ENCODE results near the gene MOG.

The MOG gene

DNA sequence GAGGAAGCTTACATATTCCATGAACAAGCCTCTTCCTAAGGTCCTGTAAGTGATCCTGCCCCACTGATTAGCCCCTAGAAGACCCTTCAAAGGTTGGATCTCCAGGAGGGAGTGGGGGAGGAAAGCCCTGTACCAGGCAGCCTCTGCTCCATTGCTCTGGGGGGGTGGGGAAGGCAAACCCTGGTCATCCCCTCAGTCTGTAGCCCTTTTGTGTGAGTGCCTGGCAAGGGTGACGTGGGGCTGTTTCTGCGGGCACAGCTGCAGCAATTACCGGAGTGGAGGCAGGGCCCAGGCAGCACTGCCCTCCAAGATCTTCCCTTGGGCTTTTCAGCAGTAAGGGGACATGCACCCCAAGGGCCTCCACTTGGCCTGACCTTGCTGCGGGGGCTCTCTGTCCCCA, at the start of gene MOG:
Gene MOG, plus strand, starts transcription at position 295 of the 400 bp plus-strand sequence. CDS start 118 bp downstream, outside the sequence.
- DNase-seq = no peak

DNA sequence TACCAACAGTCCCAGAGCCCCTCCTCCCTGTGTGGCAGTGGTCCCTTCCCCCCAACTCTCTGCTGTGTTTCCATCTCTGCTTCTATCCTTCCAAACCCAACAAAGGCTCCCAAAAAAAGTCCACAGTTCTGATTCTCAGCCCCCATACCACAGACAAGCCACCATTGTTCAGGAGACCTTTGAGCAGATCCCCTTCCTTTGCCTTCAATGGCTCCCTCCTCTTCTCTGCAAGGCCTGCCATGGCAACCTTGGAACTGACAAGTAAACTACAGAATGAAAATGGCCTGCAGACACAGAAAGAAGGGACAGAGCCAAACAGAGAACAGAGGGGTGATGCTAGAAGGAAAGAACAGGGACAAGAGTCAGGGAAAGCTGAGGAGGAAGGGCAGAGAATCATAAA, 48.8 kb upstream of the MOG start:
- no peak for DNase-seq

DNA sequence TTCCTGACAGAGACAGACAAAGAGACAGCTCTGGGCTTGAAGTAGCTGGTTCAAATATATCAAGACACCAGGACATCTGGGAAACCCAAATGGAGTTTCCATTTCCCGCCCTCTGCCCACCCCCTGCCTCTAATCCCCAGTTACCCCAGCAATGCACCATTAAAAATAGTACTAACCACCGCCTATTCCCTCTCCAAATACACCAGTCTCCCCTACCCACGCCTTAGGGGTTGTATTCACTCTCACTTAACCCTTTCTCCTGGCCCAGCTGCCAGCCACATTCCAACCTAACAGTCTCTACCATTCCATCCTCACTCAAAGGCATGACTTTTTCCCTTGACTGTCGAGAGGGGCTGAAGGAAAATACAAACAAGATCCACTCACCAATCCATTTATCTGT, 46.4 kb upstream of the MOG start:
- DNase-seq = no peak

DNA sequence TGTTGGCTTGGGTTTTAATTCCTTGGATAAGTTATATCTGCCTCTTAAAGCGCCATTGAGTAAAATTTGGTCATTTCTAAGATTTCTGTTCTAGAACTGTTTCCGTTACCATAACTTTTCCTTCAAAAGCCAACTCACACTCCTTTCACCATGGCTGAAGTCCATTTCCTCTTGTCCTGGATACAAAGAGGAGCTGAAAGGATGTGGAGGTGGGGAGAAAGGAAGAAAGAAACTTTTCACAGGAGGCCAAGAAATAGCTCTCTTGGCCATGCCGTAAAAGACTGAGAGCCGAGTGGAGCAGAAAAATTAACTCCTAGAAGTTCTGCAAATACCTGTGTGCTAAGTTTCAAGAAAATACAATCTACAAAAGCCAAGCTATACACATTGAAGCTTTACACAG, 45.5 kb upstream of the MOG start:
- no peak for DNase-seq

DNA sequence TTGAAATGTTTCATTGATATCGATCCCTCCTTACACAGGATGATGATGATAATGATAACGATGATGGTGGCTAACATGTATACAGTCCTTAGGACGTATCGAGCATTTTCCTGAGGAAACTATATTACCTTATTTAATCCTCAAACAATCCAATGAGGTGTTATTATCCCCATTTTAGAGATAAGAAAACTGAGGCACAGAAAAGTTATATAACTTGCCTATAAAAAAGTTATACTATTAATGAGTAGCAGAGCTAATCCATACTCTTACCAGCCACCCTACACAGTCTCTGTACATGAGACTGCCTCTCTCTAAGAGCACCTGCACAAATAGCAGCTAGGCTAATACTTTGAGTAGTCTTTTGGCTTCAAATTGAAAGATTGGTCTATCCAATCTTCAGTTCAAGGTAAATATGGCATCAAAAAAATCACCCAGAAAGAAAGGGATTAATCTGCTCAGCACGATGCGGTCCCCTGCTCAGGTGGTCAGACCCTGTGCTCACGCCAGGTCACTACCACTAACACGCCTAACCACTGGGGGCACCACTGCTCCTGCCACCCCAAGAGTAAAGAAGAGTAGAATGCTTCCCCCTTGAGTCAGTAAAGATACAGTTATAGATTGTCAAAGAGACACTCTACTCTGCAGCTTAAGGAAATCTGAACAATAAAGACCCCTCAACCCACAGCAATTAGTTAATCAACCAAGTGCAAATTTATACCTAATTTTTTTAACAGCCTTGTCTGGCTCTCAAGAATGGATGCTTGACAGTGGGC, 38.9 kb upstream of the MOG start:
- DNase-seq = no peak

DNA sequence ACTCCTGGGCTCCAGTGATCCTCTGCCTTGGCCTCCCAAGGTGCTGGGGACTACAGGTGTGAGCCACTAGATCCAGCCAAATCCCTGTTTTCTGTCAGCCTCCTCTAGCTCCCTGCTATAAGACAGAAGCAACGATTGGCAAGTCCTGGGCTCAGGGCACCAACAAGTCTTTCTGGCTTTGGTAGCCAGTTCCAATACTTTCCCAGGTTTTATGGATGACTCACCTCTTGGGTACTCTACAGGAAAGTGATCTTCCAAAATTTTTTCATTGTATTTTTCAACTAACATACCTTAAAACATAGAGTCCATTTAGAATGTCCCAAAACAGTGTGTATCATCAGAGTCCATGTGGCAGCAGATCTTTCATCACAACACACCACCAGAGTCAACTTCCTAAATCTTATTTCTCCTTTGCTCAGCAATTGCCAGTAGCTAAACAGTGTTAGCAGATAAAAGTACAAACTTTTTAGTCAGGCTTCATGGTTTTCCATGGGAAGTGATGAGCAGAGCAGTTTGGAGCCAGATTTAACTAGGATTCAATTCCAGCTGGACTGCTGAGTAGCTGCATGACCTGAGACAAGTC, 37.2 kb upstream of the MOG start:
- DNase-seq = no peak

DNA sequence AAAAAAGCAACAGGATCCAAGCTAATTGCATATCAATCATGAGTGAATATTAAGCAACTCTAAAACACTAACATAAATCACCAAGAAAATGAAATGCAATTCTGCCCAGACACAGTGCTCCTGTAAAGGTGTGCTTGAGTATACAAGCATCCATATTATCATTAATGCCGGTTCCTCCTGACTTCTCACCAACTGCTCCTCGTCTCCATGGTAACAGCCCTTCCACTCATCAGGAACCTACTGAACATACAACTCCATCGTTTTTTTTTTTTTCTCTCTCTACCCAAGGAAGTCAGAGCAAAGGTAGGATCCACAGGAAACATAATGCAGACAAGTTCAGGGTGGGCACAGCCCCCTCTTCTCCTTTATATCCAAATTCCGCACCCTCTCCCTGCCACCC, 36.3 kb upstream of the MOG start:
- no peak for DNase-seq

DNA sequence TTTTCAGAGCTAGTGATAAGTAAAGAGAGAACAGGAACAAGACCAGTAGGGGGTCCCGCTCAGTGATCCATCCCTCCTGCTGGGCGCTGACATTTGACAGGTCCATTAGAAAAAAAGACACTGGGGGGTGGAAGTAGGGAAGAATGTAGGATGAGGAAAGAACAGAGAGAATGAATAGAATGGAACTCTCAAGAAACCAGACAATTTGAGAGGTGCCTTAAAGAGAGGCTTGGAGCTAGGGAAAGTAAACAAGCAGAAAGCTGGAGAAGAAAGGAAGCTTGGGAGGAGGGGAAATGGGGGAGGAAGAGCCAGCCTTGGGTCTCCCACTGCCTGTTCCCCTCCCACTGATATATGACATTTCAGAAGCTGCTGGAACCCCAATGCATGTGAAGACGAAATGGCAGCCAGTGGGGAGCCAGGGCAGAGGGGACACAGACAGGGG, 32.4 kb upstream of the MOG start:
- DNase-seq = no peak

DNA sequence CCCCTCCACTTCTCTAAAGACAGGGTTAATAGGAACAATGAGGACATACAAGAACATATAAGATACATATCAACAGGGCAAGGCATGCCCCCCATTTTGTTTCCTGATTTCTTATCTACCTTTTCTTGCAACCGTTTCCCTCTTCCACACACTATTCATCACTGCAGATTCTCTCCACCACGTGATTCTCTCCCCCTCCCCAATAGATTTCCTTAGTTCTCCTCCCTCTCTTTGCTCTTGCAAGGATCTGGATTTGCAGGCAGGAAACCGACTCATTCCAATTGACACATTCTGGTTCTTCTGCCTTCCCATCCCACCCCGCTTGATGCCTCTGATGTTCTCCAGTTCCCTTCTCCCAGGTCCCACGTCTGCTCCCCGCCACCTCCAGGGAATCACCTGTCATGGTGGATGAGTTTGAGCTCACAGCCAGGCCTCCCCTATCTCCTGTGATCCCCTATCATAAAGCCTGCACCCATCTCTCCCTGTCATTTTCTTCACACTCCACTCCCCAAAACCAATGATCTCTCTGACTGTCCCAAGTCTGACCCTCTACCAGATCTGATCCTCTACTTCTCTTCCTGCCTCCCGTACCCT, 31.5 kb upstream of the MOG start:
- no peak for DNase-seq

DNA sequence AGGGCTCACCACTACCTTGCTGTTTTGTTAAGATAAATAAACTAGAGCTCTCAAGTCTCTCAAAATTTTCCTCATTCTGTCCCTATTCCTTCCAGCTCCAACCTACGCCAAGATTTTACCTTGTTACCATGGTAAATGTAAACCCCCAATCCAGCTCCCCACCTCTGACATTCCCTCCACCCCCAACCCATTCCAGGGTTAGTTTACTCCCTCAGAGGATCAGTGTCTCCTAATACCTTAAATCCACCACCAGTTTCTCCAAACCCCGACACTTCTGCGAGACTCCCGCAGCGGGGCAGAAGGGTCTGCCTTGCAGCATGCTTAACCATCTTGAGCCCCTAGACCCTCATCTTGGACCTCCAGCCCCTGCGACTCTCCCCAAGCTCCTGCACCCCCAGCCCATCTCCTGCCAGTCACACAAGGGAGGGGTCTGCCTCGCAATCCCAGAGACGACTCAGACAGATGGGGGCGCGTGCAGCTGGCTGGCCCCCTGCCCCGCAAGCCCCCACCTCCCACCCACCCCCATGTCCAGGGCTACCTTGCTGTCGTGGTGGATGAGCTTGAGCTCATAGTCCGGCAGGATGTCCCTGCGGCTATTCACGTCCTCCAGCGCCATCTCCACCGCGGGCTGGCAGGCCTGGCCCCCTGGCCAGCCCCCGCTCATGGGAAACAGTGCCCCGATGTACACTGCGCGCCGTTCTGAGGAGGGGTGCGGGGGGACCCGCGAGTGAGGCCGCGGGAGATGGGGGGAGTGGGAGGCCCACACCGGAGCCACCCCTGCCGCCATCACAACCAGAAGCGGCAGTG, 29.7 kb upstream of the MOG start:
- DNase-seq = no peak

DNA sequence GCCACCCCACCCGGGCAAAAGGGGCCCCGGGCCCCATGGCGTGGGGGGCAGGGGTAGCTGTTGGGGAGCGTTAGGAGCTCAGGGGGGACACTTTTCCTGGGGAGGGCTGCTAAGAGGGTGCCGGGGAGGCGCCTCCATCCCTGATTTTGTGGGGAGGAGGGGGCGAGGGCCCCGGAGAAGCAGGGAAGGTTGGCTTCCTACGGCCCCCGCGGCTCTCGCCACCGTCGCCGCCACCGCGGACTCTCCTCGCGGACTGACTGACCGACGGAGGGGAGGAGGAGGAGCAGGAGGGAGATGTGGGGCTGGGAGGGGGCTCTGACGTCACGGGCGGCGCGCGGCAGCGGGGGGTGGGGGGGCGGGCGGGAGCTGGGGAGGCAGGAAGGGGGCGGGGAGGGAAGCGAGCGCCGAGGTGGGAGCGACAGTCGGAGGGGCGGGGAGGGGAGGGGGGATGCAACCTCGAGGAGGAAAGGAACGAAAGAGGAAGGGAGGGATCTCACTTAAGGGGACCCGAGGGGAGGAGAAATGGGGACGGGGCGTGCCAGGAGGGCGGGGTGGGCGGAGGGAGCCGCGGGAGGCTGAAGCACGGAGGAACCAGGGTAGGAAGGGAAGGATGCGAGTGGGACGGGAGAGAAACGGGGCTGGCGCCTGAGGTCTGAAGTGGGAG, 29.0 kb upstream of the MOG start:
- DNase-seq = no peak

DNA sequence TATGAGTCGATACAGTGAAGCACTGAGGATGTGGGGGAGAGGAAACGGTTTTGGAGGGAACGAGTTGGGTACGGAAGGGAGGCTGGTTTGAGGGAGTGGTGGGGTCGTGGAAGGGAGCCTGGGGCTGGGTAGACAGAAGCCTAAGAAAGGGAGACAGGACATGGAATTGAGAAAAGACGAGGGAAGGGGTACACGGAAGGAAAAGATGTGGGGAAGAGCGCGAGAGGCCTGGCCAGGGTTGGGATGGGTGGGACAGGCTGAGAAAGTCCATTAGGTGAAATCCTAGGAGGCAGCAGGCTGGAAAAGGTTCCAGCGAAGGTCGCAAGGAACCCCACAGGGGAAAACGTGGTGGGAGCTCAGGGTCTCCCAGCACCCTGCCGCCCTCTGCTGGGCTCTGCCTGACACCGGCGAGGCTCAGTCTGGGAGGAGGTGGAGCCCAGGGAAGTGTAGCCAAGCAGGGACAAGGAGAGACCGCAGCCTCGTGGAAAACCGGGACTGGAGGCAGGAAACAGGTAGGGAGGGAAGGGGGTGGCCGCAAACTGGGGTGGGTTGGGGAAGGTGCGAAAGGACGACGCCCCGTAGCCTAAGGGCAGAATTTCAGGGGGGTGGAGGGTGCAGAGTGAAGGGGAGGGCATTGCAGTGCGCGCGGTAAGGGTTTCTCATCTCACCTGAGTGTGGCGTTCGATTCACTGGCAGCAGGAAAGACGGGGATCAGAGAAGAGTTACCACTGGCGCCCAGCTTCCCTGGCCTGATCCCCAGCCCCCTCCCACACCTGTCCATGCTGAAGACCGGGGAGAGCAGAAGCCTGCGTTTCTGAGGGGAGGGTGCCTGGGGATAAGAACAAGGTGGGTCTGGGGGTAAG, 28.2 kb upstream of the MOG start:
- peak; percentile 55 for DNase-seq

DNA sequence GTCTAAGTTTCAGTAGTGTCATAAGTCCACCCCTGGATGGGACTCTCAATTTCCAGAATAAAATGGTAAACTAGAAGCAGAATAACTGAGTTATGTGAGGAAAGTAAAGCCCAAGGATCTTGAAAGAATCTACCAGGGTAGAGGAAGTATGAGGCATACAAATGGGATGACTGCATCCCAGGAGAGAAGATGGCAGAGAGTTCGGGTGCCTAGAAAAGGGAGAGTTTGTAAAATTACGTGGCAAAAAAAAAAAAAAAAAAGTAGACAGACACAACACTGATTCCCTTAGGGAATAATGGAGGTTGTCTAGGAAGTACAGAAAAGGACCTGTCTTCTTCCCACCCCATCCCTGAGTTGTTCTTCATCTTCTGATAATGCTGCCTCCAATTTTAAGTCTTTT, 27.3 kb upstream of the MOG start:
- no peak for DNase-seq

DNA sequence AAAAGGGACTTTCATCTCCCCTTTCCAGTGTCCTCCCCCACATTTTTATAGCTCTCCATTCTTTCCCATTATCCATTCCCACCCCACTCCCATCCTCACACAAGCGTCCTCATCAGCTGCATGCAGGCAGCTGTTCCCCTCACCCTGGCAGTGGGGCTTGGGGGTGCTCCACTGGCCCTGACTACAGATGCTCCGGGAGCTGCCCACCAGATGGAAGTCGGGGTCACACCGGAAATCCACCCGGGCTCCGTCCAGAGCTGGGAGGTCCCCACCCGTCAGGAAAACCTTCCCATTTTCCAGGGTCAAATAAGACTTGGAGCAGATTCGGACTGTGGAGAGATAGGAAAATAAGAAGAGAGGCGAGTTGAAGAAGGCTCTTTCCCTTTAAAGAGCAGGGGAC, 26.6 kb upstream of the MOG start:
- no peak for DNase-seq

DNA sequence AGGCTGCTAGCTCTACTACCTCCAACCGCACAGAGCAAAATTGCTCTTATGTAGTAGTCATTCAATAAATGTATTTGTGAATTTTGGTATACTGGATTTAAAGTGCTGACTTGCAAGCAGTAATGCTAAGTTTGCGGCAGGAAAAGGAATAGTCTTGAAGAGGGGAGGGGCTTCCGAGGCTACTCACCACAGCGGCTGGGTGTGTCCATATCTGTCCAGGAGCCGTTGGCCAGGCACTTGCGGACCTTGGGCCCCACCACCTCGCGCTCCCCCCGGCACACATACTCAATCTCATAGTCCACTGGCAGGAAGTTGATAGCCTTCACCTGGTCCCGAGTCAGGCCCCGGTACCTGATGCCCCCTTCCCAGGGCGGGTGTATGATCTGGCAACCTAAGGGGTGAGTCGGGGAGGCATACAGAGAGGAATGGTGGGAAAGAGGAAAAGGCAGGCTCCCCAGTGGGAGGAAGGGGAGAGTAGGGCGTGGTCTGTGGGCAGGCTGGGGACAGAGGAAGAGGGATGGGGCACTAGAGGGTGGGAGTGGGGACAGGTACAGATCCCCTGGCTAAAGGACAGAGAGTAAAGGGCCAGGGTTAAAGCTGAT, 25.6 kb upstream of the MOG start:
- no peak for DNase-seq

DNA sequence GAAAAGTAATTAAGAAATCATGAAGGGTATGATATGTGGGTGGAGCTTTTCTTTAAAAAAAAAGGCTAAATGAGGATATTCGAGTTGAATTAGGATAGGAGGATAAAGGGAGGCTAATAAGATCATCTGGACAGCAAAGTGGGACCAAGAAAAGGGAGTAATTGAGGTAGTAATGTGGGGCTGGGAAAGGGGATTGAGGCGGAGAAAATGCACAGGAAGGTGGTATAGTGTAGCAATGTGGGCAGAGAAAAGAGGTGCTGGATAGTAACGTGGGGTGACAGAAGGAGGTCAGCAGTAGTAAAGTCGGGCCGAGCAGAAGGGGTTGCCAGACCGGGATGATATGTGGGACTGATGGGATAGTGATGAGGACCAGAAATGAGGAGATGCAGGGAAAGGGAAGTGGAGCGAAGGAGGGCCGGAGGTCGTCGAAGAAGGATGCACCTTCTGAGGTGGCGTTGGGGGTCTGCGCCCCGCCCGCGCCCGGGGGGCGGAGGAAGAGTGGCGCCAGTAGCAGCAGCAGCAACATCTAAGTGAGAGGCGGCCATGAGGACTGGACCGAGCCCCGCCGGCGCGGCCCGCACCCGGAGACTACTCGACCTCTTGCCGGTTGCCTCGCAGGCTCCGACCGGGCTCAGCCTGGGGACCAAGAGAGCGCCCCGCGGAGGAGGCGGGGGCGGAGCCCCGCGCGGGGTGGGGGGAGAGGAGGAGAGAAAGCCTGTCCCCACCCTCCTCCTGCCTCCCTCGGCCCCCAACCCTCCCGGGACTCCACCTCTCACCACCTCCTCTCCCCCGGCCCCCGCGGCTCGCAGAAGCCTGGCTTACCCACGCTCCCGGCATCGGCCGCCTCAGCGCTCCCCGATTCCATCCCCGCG, 24.8 kb upstream of the MOG start:
- no peak for DNase-seq

DNA sequence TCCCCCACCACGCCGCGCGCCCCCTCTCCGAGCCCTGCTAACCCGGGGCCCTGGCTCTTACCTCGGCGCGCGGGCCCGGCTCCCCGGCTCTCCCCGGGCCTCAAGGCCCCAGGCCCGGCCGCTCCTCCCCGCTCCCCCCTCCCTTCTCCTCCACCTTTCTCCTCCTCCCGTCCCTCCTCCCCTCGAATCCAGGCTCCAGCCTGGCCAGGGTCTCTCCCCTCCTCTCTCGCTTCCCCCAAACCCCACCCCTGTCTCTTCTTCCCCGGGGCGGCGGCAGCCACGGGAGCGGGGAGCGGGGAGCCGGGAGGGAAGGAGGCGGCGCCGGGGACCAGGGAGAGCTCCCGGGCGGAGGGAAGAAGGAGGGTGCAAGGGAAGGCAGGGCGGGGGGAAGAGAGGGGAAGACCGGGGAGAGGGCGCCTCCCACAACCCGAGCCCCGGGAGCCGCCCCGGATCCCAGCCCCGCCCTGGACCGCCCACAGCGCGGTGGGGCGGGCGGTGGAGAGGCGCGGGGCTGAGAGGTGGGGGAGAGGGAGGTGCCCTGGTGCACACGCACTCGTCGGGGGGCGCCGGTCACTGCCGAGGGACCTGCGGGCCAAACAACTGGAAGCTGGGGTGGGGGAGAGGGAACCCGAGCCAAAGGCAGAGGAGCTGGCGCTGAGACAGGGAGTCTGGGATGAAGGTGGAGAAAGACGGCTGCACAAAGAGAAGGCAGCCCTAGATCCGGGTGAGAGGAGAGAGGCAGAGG, 23.9 kb upstream of the MOG start, which contains the start of gene GABBR1:
Gene GABBR1, minus strand, starts transcription at position 395 of the 745 bp plus-strand sequence. CDS start 798 bp downstream, outside the sequence.
- DNase-seq = peak; percentile 73

DNA sequence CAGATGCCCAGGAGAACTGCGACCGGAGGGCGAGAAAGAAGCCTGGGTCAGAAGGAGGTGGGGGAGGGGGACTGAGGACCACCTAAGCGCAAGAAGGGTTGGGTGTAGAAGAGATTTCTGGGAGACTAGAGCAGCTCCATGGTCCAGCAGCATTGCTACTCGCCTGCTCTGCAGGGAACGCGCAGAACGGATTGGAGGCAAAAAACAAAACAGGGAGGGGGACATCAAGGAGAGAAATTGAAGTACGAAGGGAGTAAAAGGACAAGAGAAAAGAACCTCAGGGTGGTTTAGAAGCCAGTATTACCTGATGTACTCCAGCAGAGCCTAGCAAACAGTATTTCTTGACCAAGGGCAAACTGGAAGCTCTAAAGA, 23.4 kb upstream of the MOG start:
- DNase-seq = no peak

DNA sequence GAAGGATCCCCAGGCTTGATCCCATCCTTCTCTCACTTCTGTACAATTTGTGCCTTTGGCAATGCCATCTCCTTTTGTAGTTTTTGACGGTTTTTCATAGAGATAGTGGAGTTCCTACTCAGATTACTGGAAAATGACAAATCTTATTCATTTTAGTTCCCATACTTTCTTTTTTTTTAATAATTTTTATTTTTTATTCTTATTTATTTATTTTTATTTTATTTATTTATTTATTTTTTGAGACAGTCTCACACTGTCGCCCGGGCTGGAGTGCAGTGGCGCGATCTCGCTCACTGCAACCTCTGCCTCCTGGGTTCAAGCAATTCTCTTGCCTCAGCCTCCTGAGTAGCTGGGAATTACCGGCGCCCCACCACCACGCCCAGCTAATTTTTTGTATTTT, 19.6 kb upstream of the MOG start:
- no peak for DNase-seq

Data from NCI-H1092 (cell line).